CD14-positive monocyte (primary cell): ENCODE results near the gene HOXA11. TPM values are rescaled to one million over a fixed set of nuclear protein-coding genes. Genes with fewer than 3 reads are reported as not detected.

Experiments used
- DNase-seq, 3 donors: peaks; one replicate each; pipeline ENCODE4 v3.0.0-alpha.2; 2011 to 2022
- H2AFZ ChIP-seq: 2 replicates; pipeline ENCODE4 v1.6.0; 2012; ENCODE audit warnings: mild to moderate bottlenecking, low read depth, low read length, inconsistent platforms; ENCODE audit not compliant: insufficient read depth, poor library complexity, severe bottlenecking
- H3K27ac ChIP-seq, 2 donors: 1 replicate in 1 of 2; 2 replicates in 1 of 2; pipeline ENCODE4 v1.5.1; 2012 to 2013; ENCODE audit warnings: low read length in 2 of 2, control low read depth in 1 of 2, inconsistent platforms in 1 of 2, low read depth in 1 of 2, mild to moderate bottlenecking in 1 of 2
- H3K27me3 ChIP-seq, 2 donors: one replicate each; pipeline versions ENCODE4 v1.6.0 to v1.6.1; 2011 to 2013; ENCODE audit warnings: low read length in 2 of 2; ENCODE audit not compliant: control insufficient read depth in 2 of 2, insufficient read depth in 2 of 2
- H3K36me3 ChIP-seq, 2 donors: replicated peaks in 1 of 2; 1 replicate in 1 of 2; 2 replicates in 1 of 2; pipeline versions ENCODE4 v1.5.1 to v1.6.1; 2012 to 2013; ENCODE audit warnings: low read length in 2 of 2, control low read depth in 1 of 2, inconsistent platforms in 1 of 2, mild to moderate bottlenecking in 1 of 2; ENCODE audit not compliant: insufficient read depth in 2 of 2, control insufficient read depth in 1 of 2
- H3K4me1 ChIP-seq, 2 donors: 1 replicate in 1 of 2; 2 replicates in 1 of 2; pipeline versions ENCODE4 v1.5.1 to v1.6.1; 2012 to 2013; ENCODE audit warnings: low read length in 2 of 2, control low read depth in 1 of 2, inconsistent platforms in 1 of 2, mild to moderate bottlenecking in 1 of 2, moderate library complexity in 1 of 2; ENCODE audit not compliant: insufficient read depth in 2 of 2, control insufficient read depth in 1 of 2
- H3K4me2 ChIP-seq: replicated peaks from 2 replicates; pipeline ENCODE3; 2012; ENCODE audit warnings: low read length, moderate library complexity, mild to moderate bottlenecking; ENCODE audit not compliant: poor library complexity, severe bottlenecking; ENCODE audit errors: extremely low read depth
- H3K4me3 ChIP-seq, 3 experiments: fragments of 200-600 bp in 1 of 3; sonication (generic) in 1 of 3; replicated peaks in 1 of 3; 1 replicate in 2 of 3; 2 replicates in 1 of 3; pipeline ENCODE4 v1.5.1; 2011 to 2013; ENCODE audit warnings: low read length in 3 of 3, mild to moderate bottlenecking in 3 of 3, control low read depth in 2 of 3, low read depth in 2 of 3, inconsistent platforms in 1 of 3, moderate library complexity in 1 of 3
- H3K79me2 ChIP-seq: 2 replicates; pipeline ENCODE4 v1.6.0; 2012; ENCODE audit warnings: mild to moderate bottlenecking, control low read depth, inconsistent platforms, low read length, moderate library complexity; ENCODE audit not compliant: insufficient read depth
- H3K9ac ChIP-seq: 2 replicates; pipeline ENCODE4 v1.6.0; 2017; ENCODE audit warnings: low read length, mild to moderate bottlenecking; ENCODE audit not compliant: insufficient read depth, poor library complexity, severe bottlenecking
- H3K9me3 ChIP-seq, 2 donors: replicated peaks in 1 of 2; 1 replicate in 1 of 2; 2 replicates in 1 of 2; pipeline versions ENCODE4 v1.5.1 to v1.6.1; 2012 to 2013; ENCODE audit warnings: low read length in 2 of 2, control low read depth in 1 of 2; ENCODE audit not compliant: control insufficient read depth in 1 of 2, insufficient read depth in 1 of 2
- H4K20me1 ChIP-seq: 2 replicates; pipeline ENCODE4 v1.6.0; 2012; ENCODE audit warnings: mild to moderate bottlenecking, low read length, control low read depth, moderate library complexity; ENCODE audit not compliant: insufficient read depth
- H3K27ac Mint-ChIP-seq, 7 donors: one replicate each; pipeline ENCODE4 v1.8.0; 2020; ENCODE audit warnings: mild to moderate bottlenecking in 7 of 7, mixed read lengths in 7 of 7, moderate library complexity in 6 of 7, inconsistent platforms in 2 of 7
- H3K27me3 Mint-ChIP-seq, 3 donors: one replicate each; pipeline ENCODE4 v1.8.0; 2021 to 2022; ENCODE audit warnings: low read depth in 3 of 3, mild to moderate bottlenecking in 3 of 3, mixed read lengths in 3 of 3, moderate library complexity in 3 of 3, inconsistent platforms in 1 of 3
- H3K36me3 Mint-ChIP-seq, 2 donors: one replicate each; pipeline ENCODE4 v1.8.0; 2020; ENCODE audit warnings: mixed read lengths in 2 of 2, inconsistent platforms in 1 of 2, mild to moderate bottlenecking in 1 of 2
- H3K4me1 Mint-ChIP-seq: one replicate; pipeline ENCODE4 v1.8.0; 2020; ENCODE audit warnings: mild to moderate bottlenecking, mixed read lengths
- H3K4me3 Mint-ChIP-seq, 2 donors: one replicate each; pipeline ENCODE4 v1.8.0; 2020; ENCODE audit warnings: mild to moderate bottlenecking in 2 of 2, mixed read lengths in 2 of 2, moderate library complexity in 1 of 2
- H3K9me3 Mint-ChIP-seq, 7 donors: one replicate each; pipeline ENCODE4 v1.8.0; 2020 to 2022; ENCODE audit warnings: mixed read lengths in 7 of 7, mild to moderate bottlenecking in 6 of 7, moderate library complexity in 6 of 7, inconsistent platforms in 2 of 7
- CTCF ChIP-seq: fragments of 200-600 bp; IDR thresholded peaks from one replicate; pipeline ENCODE4 v1.8.0; 2022; ENCODE audit warnings: antibody characterized with exemption, mild to moderate bottlenecking
- WGBS: methylation state at CpG from one replicate; pipeline ENCODE4 v1.1.5; 2013; ENCODE audit warnings: missing lambda C conversion rate; ENCODE audit not compliant: insufficient coverage; 5-methylcytosine and 5-hydroxymethylcytosine counted together
- intact Hi-C, 2 donors: fragments of 100-400 bp; cut with micrococcal nuclease; formaldehyde crosslinking; loops; one replicate each; pipeline versions ENCODE4 v1.15.0 to v1.15.1; 2023
- polyA plus RNA-seq, 3 donors: library from polyadenylated mRNA; depleted of rRNA in 1 of 3; unstranded in 2 of 3; stranded (reverse) in 1 of 3; fragments of 300-500 nt in 2 of 3; fragments of >200 nt in 1 of 3; fragmentation: Illumina TruSeq in 2 of 3; gene quantifications; 1 replicate in 2 of 3; 2 replicates in 1 of 3; pipeline ENCODE4 v1.2.3, GENCODE V29; 2012 to 2021

The HOXA11 gene
- polyA plus RNA-seq, 3 donors, result not detected

- no peak for TF ChIP-seq CTCF
- Histone ChIP-seq H3K27me3 (peaks cover 12 to 50% of the 10 kb centered on the region in 2 donors), H3K4me3 (no peak overlapping the region), H3K4me1 (peaks cover 10 to 16% of the 10 kb centered on the region in 2 donors), H4K20me1 (no peaks in the 10 kb centered on the region), H3K4me2 (no peak overlapping the region), H3K9me3 (peaks cover 4 to 16% of the 10 kb centered on the region in 2 donors), H3K36me3 (no peaks in the 10 kb centered on the region), H3K27ac (no peak overlapping the region), H3K79me2 (no peaks in the 10 kb centered on the region), H2AFZ (no peak overlapping the region), H3K9ac (no peak overlapping the region)
- Mint-ChIP-seq H3K9me3 (peaks cover 6 to 29% (median 19%) of the 10 kb centered on the region in 7 donors), H3K4me3 (no peak overlapping the region), H3K27ac (no peak overlapping the region), H3K36me3 (peaks cover 0 to 2% of the 10 kb centered on the region in 2 donors), H3K4me1 (peaks cover 24% of the 10 kb centered on the region), H3K27me3 (peaks cover 26 to 50% (median 33%) of the 10 kb centered on the region in 3 donors)
- WGBS, result 93% methylated on average over 6 of the region's 15 CpGs
- no peak for DNase-seq
- intact Hi-C loops, result loop anchor here in 1 of 2 donors (5.0 kb wide), 1 partner anchor 278 kb away; the partner anchor contains the start of gene SKAP2
Measured at GRCh38 chr7:27140126-27140857, 44.7 kb downstream of the HOXA11 start.

GRCh38 chr7:27139334-27140125 lies 45.5 kb downstream of the HOXA11 start:
- 95% methylated on average over 53 of the region's 53 CpGs for WGBS
- Mint-ChIP-seq H3K27me3 (peaks cover 20 to 46% (median 26%) of the 10 kb centered on the region in 3 donors), H3K36me3 (peaks cover 0 to 2% of the 10 kb centered on the region in 2 donors), H3K4me3 (no peak overlapping the region), H3K9me3 (peaks cover 3 to 22% (median 14%) of the 10 kb centered on the region in 7 donors), H3K4me1 (peaks cover 27% of the 10 kb centered on the region), H3K27ac (no peak overlapping the region)
- Histone ChIP-seq H3K4me1 (peaks cover 14 to 23% of the 10 kb centered on the region in 2 donors), H3K4me2 (no peak overlapping the region), H3K27me3 (peaks cover 12 to 43% of the 10 kb centered on the region in 2 donors), H3K4me3 (no peak overlapping the region), H3K36me3 (no peaks in the 10 kb centered on the region), H2AFZ (no peak overlapping the region), H3K79me2 (no peaks in the 10 kb centered on the region), H3K9me3 (peaks cover 4 to 8% of the 10 kb centered on the region in 2 donors), H3K27ac (no peak overlapping the region), H4K20me1 (no peaks in the 10 kb centered on the region), H3K9ac (no peak overlapping the region)
- no peak for DNase-seq
- no peak for TF ChIP-seq CTCF
- intact Hi-C loops, result loop anchor here in 1 of 2 donors (5.0 kb wide), 1 partner anchor 277 kb away; the partner anchor contains the start of gene SKAP2
